Measurements from ENCODE around the gene RUNDC1.

- TF ChIP-seq CTCF (IDR thresholded peaks at IDR 0.05) (peak; percentile 66 to 70), POLR2A (IDR thresholded peaks at IDR 0.05) (no peak)
Observed at GRCh38 chr17:43024407-43025289, 44.3 kb downstream of the RUNDC1 start, which contains the start of gene RND2.
